Limb (tissue), 2 donors: ENCODE data around the gene SYK.

ENCODE experiments used
- DNase-seq, 2 donors: peaks; one replicate each; pipeline ENCODE4 v3.0.0-alpha.2; 2016; ENCODE audit errors: extremely low spot score in 2 of 2

Gene SYK

GRCh38 chr9:90848866-90849265, 47.2 kb downstream of the SYK start:
- DNase-seq: no peak

- DNase-seq: no peak
Observed at GRCh38 chr9:90851444-90851843, 49.8 kb downstream of the SYK start.

- no peak for DNase-seq
Observed at GRCh38 chr9:90853945-90854344, 52.3 kb downstream of the SYK start.

DNA sequence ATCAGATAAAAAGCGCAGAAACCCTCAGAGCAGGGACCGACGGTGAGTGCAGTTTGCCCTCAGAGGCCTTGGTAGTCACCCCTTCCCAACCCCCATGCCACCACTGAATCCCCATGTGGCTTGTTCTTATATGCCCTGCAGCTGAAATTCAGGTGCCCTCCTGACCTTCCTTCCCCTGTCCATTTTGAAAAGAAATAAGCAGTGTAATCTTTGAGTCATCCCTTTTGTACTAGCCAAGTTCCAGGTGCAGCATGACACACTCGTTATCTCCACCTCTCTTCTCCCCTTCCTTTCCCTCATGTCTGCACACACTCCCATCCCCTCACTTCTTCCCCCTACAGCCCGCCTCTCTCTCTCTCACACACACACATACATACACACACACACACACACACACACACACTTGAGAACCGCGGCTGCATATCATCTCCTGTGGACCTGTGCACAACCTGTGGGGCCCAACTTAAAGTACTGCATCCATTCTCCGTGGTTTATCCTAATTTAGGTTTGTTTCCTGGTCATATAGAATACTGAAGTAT, 53.1 kb downstream of the SYK start:
- DNase-seq: no peak

DNA sequence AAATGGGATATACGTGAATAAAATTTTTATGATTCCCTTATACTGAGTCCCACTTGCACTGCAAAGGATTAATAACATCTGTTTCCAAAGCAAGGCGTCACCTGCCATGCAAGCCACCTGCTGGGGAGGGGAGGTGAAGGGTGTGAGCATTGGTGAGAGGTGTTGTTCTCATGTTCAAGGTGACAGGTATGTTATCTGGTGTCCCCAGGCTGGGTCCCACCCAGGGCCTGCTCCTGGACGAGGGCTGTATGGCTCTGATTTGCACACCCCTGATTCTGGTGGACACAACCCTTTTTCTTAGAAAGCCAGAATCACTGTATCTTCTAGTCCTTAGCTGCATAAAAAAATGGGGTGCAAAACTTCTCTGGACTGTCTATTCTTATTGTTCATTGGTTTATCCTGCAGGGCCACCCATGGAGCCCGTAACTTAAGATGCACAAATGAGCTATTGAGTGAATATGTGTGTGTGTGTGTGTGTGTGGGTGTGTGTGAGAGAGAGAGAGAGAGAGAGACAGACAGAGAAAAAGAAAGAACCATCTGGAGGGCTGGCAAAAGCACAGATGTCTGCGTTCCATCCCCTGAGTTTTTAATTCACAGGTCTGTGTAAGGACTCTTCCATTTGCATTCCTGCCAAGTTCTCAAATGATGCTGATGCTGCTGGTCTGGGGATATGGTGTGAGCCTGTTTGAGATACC, 53.7 kb downstream of the SYK start:
- no peak for DNase-seq

DNA sequence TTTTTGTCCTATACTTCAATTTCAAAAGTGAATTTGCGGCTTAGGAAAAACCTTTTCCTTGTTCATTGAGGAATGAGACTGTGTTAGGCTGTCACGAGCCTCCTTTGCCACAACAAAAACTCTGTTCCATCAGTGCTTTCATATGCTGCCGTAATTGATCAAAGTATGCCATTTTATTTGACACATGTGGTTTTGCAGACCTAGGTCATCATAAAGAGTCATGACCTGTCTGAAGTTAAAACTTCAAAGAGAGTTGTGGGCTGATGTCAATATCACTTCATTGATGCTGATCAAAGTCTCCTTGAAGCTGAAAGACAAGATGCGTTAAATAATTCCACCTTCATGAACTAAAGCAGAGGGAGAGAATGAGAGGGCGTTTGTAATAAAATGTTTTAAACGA, 55.5 kb downstream of the SYK start:
- DNase-seq: no peak

GRCh38 chr9:90857855-90858254, 56.2 kb downstream of the SYK start:
- DNase-seq: no peak

- no peak for DNase-seq
Observed at GRCh38 chr9:90858457-90858901, 56.9 kb downstream of the SYK start.

- no peak for DNase-seq
Observed at GRCh38 chr9:90860382-90860781, 58.8 kb downstream of the SYK start.

DNA sequence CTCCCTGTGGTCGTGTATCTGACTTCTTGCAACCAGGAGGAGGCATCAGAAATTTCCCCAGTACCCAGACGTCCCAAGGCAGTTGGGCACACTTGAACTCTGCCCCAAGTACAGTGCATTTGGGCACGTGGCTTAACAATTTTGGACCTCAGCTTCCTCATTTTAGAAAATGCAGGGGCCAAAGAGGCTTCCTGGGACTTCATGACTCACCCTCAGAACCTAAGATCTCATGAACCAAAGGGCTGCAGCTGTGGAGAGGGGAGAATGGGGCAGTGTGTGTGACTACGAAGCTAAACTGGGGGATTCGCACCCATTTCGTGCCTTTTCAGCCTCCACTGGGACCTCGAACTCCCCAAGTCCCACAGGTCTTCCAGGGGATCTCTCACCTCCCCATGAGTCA, 59.2 kb downstream of the SYK start:
- DNase-seq: no peak

GRCh38 chr9:90861380-90861779, 59.8 kb downstream of the SYK start:
- no peak for DNase-seq

DNA sequence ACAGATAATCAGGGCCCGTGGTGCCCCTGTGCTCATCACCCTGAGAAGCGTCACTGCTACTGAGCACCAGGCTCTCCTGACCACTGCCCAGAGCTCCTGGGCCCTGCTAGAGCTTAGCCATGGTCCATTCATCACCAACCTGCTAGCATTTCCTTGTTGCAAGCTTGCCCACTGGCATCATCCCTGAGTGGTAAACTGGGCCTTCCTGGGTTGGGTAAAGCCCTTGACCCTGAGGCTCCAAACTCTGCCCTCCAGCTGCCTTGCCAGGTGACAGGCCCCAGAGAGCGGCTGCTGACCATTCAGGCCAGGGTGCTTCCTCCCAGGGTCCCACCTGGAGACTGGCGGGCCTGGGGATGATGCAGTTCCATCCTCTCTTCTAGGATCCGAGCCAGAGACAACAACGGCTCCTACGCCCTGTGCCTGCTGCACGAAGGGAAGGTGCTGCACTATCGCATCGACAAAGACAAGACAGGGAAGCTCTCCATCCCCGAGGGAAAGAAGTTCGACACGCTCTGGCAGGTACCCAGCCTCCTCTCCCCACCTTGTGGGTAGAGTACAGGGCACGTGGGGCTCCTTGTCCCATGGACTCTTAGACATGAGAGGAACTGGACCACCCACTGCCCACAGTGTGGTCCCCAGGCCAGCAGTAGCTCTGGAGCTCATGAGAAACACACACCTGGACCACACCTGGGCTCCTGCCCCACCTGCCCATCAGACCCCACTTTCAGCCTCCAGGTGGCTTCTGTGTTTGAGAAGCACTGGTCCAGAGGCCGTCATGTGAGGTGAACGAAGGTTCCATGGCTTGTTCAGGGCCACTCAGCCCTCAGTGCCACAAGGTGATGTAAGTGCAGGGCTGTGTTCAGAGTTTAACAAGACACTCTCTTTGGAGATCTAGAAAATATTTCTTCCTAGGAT, 60.5 kb downstream of the SYK start:
- DNase-seq: no peak

GRCh38 chr9:90864779-90865178, 63.2 kb downstream of the SYK start:
- DNase-seq: no peak

- no peak for DNase-seq
Observed at GRCh38 chr9:90867101-90867500, 65.5 kb downstream of the SYK start.

DNA sequence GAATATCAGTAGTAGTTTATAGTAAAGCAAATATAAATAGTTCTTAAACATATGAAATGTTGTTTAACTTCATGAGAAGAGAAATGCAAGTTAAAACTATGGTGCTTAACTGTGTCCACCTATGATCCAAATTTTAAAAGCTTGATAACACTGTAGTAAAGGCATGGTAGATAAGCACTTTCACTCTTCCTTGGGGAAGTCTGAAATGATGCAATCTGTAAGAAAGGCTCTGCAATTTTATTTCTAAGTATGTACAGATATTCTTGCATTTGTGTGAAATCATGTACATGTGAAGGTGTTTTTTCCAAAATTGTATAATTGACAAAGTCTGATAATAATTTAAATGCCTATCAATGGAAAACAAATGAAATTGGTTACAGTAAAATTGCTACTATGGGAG, 66.9 kb downstream of the SYK start:
- no peak for DNase-seq

- no peak for DNase-seq
Observed at GRCh38 chr9:90869361-90869760, 67.7 kb downstream of the SYK start.

DNA sequence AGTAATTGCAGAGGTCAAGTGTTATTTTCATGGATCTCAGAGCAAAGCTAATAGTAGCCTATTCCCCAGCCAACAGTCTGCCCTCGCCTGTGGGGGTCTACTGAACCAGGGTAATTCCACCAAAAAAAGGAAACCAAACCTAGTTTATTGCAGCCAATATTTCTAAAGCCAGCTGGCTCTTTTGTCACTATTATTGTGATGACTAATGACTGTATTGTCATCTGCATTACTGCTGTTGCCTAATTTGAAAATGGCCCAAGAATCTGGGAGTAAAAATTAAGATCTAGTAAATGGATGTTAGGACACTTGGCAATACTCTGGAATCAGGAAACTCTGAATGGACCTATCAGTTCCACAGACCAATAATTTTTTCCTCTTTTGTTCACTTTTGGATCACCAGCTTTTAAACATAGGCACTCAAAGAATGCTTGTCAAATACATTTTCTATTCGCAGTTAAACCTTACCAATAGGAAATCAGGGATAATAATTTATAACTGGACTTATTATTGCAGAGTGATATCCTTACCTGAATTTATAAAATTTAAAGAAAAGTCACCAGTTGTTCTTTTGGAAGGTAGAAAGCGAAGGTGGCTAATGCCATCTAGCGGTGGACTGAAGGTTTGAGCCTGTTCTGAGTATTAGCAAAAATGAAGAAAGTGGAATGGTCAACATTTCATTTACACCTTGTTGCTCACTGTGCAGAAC, 69.2 kb downstream of the SYK start:
- peak; percentile 49 to 72 for DNase-seq

- no peak for DNase-seq
Observed at GRCh38 chr9:90871327-90871935, 69.8 kb downstream of the SYK start.

- DNase-seq: no peak
Observed at GRCh38 chr9:90872835-90873294, 71.2 kb downstream of the SYK start.

GRCh38 chr9:90873422-90873821, 71.8 kb downstream of the SYK start:
- no peak for DNase-seq

DNA sequence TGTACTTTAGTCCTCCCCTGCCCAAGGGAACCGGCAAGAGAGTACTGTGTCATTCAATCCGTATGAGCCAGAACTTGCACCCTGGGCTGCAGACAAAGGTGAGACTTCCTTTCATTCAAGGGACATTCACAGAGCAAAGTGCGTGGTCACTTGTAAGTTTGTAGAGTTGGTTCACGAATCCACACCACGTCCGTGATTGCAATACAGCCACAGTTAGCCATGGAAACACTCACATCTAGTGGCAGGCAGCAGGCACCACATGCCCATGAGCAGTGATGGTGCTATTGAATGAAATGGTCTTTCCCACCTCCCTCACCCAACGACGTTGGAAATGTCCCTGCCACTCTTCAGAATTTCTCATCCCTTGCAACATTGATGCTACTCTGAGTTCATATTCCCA, 72.6 kb downstream of the SYK start:
- no peak for DNase-seq
